Kidney (tissue), 14 donors: ENCODE measurements around the gene GRK1. TPM values are rescaled to one million over a fixed set of nuclear protein-coding genes. Genes with fewer than 3 reads are reported as not detected.

ENCODE experiments used
- DNase-seq, 5 donors: peaks; one replicate each; pipeline ENCODE4 v3.0.0-alpha.2; 2013 to 2020
- FAIRE-seq: peaks from 2 replicates; lab custom pipeline; 2012; peaks lifted over from hg19 to GRCh38; lab: Jason Lieb, UNC
- H3K27ac ChIP-seq, 2 donors: one replicate each; pipeline ENCODE4 v1.7.0; 2013; ENCODE audit warnings: low read depth in 2 of 2, low read length in 2 of 2, inconsistent platforms in 1 of 2
- H3K27me3 ChIP-seq: one replicate; pipeline ENCODE4 v1.7.1; 2013; ENCODE audit warnings: low read length, inconsistent platforms; ENCODE audit not compliant: control insufficient read depth, insufficient read depth
- H3K36me3 ChIP-seq, 3 donors: one replicate each; pipeline versions ENCODE4 v1.7.0 to v1.7.1; 2013; ENCODE audit warnings: low read length in 3 of 3, control low read depth in 1 of 3, inconsistent platforms in 1 of 3; ENCODE audit not compliant: insufficient read depth in 3 of 3, control insufficient read depth in 2 of 3
- H3K4me1 ChIP-seq, 3 donors: one replicate each; pipeline versions ENCODE4 v1.7.0 to v1.7.1; 2013; ENCODE audit warnings: low read length in 3 of 3, inconsistent platforms in 1 of 3, low read depth in 1 of 3; ENCODE audit not compliant: control insufficient read depth in 2 of 3, insufficient read depth in 2 of 3
- H3K4me3 ChIP-seq, 3 donors: one replicate each; pipeline versions ENCODE4 v1.7.0 to v1.8.1; 2013; ENCODE audit warnings: low read length in 3 of 3, control low read depth in 1 of 3, inconsistent platforms in 1 of 3
- H3K9ac ChIP-seq, 3 donors: one replicate each; pipeline versions ENCODE4 v1.7.0 to v1.7.1; 2013; ENCODE audit warnings: low read length in 3 of 3, control low read depth in 1 of 3, inconsistent platforms in 1 of 3
- H3K9me3 ChIP-seq, 3 donors: one replicate each; pipeline versions ENCODE4 v1.7.0 to v1.7.1; 2013; ENCODE audit warnings: low read length in 3 of 3, control low read depth in 1 of 3, inconsistent platforms in 1 of 3; ENCODE audit not compliant: control insufficient read depth in 2 of 3, insufficient read depth in 1 of 3
- intact Hi-C: fragments of 100-400 bp; cut with DNase I; formaldehyde crosslinking; loops from one replicate; pipeline ENCODE4 v1.11.1; 2022
- polyA plus RNA-seq: library from polyadenylated mRNA; stranded (reverse); fragments of 350-450 nt; fragmentation: Illumina TruSeq; extraction: RNeasy Lipid Tissue Mini Kit (QIAGEN cat#74804); gene quantifications from one replicate; pipeline ENCODE4 v1.2.3, GENCODE V29; 2014; ENCODE audit warnings: low read depth, low replicate concordance; ENCODE audit not compliant: insufficient read depth
- total RNA-seq: library from RNA; stranded (reverse); fragmentation: NEBNext Ultra II Directional; extraction: Animal tissue kit (Norgen Biotek cat#: 25700); gene quantifications from one replicate; pipeline ENCODE4 v1.2.1, GENCODE V29; 2021
- TF ChIP-seq, protein P1 (sequence below): IDR thresholded peaks from 3 replicates; pipeline ENCODE4 v1.5.1; 2012; ENCODE audit warnings: mild to moderate bottlenecking, moderate library complexity, borderline replicate concordance; ENCODE audit not compliant: insufficient read depth; ENCODE audit errors: extremely low read depth
- donor health status: control.
- donor health status: control.
- donor health status: control.
- donor health status: control.
- donor health status: control.
- donor health status: DM: yes; HTN: yes; CAD: no.
- donor health status: Normal renal cell carcinoma (clear cell type).

The GRK1 gene
- total and polyA plus RNA-seq, 2 donors from 2014 or later: not detected

DNA sequence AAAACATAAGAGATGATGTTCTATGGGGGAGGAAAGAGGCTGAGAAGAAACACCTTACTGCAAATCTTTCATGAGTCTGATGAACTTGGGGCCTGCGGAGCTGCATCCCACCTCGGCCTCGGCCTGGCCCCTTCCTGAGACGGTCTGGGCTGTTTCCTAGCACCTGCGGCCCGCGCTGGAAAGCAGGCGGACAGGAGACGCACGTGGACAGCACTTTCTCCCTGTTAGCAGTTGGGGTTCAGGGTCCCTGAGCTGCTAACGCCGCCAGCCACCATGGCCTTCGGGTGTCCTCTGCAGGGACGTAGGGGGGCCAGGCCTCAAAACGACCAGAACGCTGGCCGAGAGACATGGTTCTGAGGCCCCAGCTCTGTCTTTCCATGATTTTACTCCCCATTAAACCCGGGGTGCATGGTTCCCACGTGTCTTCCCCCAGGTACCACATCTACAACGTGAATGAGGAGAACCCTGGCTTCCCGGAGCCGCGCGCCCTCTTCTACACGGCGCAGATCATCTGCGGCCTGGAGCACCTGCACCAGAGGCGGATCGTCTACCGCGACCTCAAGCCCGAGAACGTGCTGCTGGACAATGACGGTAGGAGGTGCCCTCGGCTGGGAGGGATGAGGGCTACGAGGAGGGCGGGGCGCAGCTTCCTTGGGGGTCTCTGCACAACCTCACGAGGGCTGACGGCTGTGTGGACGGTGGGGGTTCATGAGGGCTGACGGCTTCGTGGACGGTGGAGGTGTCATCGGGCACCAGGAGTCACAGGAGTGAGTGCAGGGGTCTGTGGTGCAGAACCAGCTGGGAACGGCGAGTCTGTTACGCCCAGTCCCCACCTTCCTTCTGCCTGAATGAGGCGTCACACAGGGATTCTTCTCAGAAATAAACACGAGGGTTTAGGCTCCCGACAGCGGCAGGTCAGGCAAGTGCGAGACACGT, 4.3 kb downstream of the GRK1 start:
- H3K4me1 ChIP-seq: no peaks in the 10 kb centered on the region
- DNase-seq (peak in 2 of 5 donors; percentile 39 to 66), FAIRE-seq (no peak)
- no peaks in the 10 kb centered on the region for H3K36me3 ChIP-seq
- H3K9me3 ChIP-seq: peaks cover 0 to 3% (median 0%) of the 10 kb centered on the region in 3 donors
- intact Hi-C loops: no loop called here
- TF ChIP-seq, protein P1, sequence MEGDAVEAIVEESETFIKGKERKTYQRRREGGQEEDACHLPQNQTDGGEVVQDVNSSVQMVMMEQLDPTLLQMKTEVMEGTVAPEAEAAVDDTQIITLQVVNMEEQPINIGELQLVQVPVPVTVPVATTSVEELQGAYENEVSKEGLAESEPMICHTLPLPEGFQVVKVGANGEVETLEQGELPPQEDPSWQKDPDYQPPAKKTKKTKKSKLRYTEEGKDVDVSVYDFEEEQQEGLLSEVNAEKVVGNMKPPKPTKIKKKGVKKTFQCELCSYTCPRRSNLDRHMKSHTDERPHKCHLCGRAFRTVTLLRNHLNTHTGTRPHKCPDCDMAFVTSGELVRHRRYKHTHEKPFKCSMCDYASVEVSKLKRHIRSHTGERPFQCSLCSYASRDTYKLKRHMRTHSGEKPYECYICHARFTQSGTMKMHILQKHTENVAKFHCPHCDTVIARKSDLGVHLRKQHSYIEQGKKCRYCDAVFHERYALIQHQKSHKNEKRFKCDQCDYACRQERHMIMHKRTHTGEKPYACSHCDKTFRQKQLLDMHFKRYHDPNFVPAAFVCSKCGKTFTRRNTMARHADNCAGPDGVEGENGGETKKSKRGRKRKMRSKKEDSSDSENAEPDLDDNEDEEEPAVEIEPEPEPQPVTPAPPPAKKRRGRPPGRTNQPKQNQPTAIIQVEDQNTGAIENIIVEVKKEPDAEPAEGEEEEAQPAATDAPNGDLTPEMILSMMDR: no peak
- H3K27ac ChIP-seq: no peak overlapping the region
- no peaks in the 10 kb centered on the region for H3K27me3 ChIP-seq
- H3K4me3 ChIP-seq: no peak overlapping the region
- no peak overlapping the region for H3K9ac ChIP-seq

DNA sequence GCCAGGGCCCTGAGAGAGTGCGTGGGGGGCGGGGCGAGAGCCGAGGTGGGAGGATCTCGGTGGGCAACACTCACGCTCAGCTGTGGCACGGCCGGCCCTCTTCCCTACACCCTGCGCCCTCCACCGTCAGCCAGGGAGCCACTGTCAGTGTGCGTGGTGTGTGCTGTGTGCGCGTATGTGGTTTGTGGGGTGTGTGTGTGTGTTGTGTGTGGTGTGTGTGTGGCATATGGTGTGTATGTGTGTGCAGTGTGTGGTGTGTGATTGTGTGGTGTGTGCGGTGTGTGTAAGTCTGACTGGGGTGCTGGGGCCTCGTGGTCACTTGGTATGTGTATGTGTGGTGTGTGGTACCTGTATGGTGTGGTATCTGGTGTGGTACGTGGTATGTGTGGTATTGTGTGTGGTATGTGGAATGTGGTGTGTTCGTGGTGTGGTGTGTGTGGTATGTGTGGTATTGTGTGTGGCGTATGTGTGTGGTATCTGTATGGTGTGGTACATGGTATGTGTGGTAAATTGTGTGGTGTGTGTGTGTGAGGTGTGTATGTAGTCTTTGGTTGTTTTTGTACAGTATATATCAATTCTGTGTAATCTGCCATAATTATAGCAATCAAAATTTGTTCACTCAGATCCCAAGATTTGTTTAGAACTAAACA, 5.1 kb downstream of the GRK1 start:
- Histone ChIP-seq H3K9ac (no peak overlapping the region), H3K36me3 (no peaks in the 10 kb centered on the region), H3K4me1 (no peaks in the 10 kb centered on the region), H3K27me3 (no peaks in the 10 kb centered on the region), H3K27ac (no peak overlapping the region), H3K4me3 (peak overlapping the region in 1 of 3 donors; percentile 7), H3K9me3 (peaks cover 0 to 3% (median 0%) of the 10 kb centered on the region in 3 donors)
- DNase-seq: peak in 1 of 5 donors; percentile 21
- TF ChIP-seq, protein P1: no peak
- intact Hi-C loops: no loop called here
- FAIRE-seq: no peak

DNA sequence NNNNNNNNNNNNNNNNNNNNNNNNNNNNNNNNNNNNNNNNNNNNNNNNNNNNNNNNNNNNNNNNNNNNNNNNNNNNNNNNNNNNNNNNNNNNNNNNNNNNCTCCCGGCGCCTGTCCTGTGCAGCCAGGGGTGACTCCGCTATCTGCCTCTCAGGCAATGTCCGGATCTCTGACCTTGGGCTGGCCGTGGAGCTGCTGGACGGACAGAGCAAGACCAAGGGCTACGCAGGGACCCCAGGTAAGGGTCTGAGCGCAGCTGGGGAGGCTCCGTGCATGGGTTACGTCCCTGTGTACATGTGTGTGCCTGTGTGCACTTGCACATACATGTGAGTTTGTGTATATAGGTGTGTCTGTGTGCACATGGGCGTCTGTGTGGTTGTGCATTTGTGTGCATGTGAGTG, 55.9 kb downstream of the GRK1 start:
- H3K4me1 ChIP-seq: peaks cover 0 to 5% (median 0%) of the 10 kb centered on the region in 3 donors
- no peaks in the 10 kb centered on the region for H3K36me3 ChIP-seq
- DNase-seq (peak in 1 of 5 donors; percentile 67), FAIRE-seq (no peak)
- H3K9ac ChIP-seq: no peak overlapping the region
- TF ChIP-seq, protein P1: no peak
- H3K9me3 ChIP-seq: no peaks in the 10 kb centered on the region
- H3K27me3 ChIP-seq: no peaks in the 10 kb centered on the region
- H3K4me3 ChIP-seq: no peak overlapping the region
- H3K27ac ChIP-seq: no peak overlapping the region
- intact Hi-C loops: no loop called here
